Uterus (tissue), 2 donors: ENCODE results near the gene PXK.
"Not testable (repeated sequence)": the region's sequence is repeated elsewhere in the genome, so short reads cannot be mapped to it uniquely, and the experiment has no call there.

Experiments
- CTCF ChIP-seq, 4 experiments: fragments of 200-600 bp in 2 of 4; fragments of 450-650 bp in 2 of 4; sonication (generic) in 2 of 4; IDR thresholded peaks; one replicate each; pipeline ENCODE4 v1.5.1; 2016 to 2019; ENCODE audit warnings: antibody characterized with exemption in 4 of 4, mild to moderate bottlenecking in 2 of 4, moderate library complexity in 1 of 4
- POLR2A ChIP-seq, 2 donors: fragments of 450-650 bp; IDR thresholded peaks; one replicate each; pipeline ENCODE4 v1.6.1; 2016; ENCODE audit warnings: antibody characterized with exemption in 2 of 2, mild to moderate bottlenecking in 1 of 2, moderate library complexity in 1 of 2

GRCh38 chr3:58288964-58289613, 43.6 kb upstream of the PXK start:
- TF ChIP-seq CTCF, POLR2A (IDR thresholded peaks at IDR 0.05): not testable (repeated sequence)
